IMR-90 (cell line): ENCODE data around the gene INO80D.
"Not testable (repeated sequence)": the region's sequence is repeated elsewhere in the genome, so short reads cannot be mapped to it uniquely, and the experiment has no call there.

Experiments
- BHLHE40 ChIP-seq: fragments of 150-350 bp; IDR thresholded peaks from 2 replicates; pipeline ENCODE4 v1.6.1; 2016; ENCODE audit warnings: mild to moderate bottlenecking, low read depth, low read length
- CEBPB ChIP-seq: IDR thresholded peaks from 2 replicates; pipeline ENCODE4 v1.6.1; 2012; ENCODE audit warnings: low read depth, low read length, improper control_type of control experiment
- CTCF ChIP-seq: conservative IDR thresholded peaks from 2 replicates; pipeline ENCODE4 v1.5.1; 2012; ENCODE audit warnings: mild to moderate bottlenecking, low read depth, low read length, improper control_type of control experiment
- FOS ChIP-seq: fragments of 150-350 bp; IDR thresholded peaks from 2 replicates; pipeline ENCODE4 v1.6.1; 2016; ENCODE audit warnings: low read depth, low read length
- MAFK ChIP-seq: IDR thresholded peaks from 2 replicates; pipeline ENCODE4 v1.6.1; 2012; ENCODE audit warnings: low read depth, low read length, improper control_type of control experiment
- MAZ ChIP-seq: IDR thresholded peaks from 2 replicates; pipeline ENCODE4 v1.6.1; 2012; ENCODE audit warnings: low read depth, mild to moderate bottlenecking, low read length, improper control_type of control experiment, moderate library complexity, borderline replicate concordance
- POLR2A ChIP-seq: IDR thresholded peaks from 2 replicates; pipeline ENCODE4 v1.6.1; 2012; ENCODE audit warnings: mild to moderate bottlenecking, low read depth, low read length
- RAD21 ChIP-seq: IDR thresholded peaks from 2 replicates; pipeline ENCODE4 v1.6.1; 2012; ENCODE audit warnings: low read length, improper control_type of control experiment
- RCOR1 ChIP-seq: IDR thresholded peaks from 2 replicates; pipeline ENCODE4 v1.6.1; 2012; ENCODE audit warnings: mild to moderate bottlenecking, low read length, improper control_type of control experiment; ENCODE audit not compliant: insufficient replicate concordance
- USF2 ChIP-seq: fragments of 150-350 bp; IDR thresholded peaks from 2 replicates; pipeline ENCODE4 v1.6.1; 2017; ENCODE audit warnings: mild to moderate bottlenecking, antibody characterized with exemption, low read length, low read depth

- not testable (repeated sequence) for TF ChIP-seq CTCF, BHLHE40, POLR2A, RCOR1, MAFK, RAD21, CEBPB, FOS, MAZ, USF2
Observed at GRCh38 chr2:205978728-205979127, 107.2 kb downstream of the INO80D start.
